ENCODE results near the gene PRR14L.

GRCh38 chr22:31733580-31734079 is 16.3 kb downstream of the PRR14L start:
- TF ChIP-seq, protein P1, sequence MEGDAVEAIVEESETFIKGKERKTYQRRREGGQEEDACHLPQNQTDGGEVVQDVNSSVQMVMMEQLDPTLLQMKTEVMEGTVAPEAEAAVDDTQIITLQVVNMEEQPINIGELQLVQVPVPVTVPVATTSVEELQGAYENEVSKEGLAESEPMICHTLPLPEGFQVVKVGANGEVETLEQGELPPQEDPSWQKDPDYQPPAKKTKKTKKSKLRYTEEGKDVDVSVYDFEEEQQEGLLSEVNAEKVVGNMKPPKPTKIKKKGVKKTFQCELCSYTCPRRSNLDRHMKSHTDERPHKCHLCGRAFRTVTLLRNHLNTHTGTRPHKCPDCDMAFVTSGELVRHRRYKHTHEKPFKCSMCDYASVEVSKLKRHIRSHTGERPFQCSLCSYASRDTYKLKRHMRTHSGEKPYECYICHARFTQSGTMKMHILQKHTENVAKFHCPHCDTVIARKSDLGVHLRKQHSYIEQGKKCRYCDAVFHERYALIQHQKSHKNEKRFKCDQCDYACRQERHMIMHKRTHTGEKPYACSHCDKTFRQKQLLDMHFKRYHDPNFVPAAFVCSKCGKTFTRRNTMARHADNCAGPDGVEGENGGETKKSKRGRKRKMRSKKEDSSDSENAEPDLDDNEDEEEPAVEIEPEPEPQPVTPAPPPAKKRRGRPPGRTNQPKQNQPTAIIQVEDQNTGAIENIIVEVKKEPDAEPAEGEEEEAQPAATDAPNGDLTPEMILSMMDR (conservative IDR thresholded peaks at IDR 0.05) = no peak
- no peak for TF ChIP-seq ZFX (IDR thresholded peaks at IDR 0.05)

Measured in C4-2B (cell line).